ENCODE measurements around the gene ENOX1. TPM values are rescaled to one million over a fixed set of nuclear protein-coding genes. Genes with fewer than 3 reads are reported as not detected.

ENOX1 gene
- polyA plus RNA-seq, 3 donors, result 0.04 TPM; not detected in 2

GRCh38 chr13:43307221-43307920 is 479.4 kb downstream of the ENOX1 start:
- H3K4me2 ChIP-seq (replicated peaks; ENCODE audit: extremely low read depth, low read length, poor library complexity, severe bottlenecking), result peak overlapping the region; percentile 56
- H3K27ac Mint-ChIP-seq, result peak overlapping the region in 5 of 7 donors; percentile 70 to 94 (median 73)
- H3K27me3 Mint-ChIP-seq (ENCODE audit: low read depth in 3 of 3), result peaks cover 4 to 5% (median 4%) of the 10 kb centered on the region in 3 donors
- no peak for TF ChIP-seq CTCF (IDR thresholded peaks at IDR 0.05)
- no peak for DNase-seq
- intact Hi-C loops (cut with micrococcal nuclease), result no loop called here
- peak overlapping the region in 1 of 3 experiments; percentile 53 for H3K4me3 ChIP-seq (replicated peaks in 1 of 3; ENCODE audit: low read depth in 2 of 3, low read length in 3 of 3)
- peak overlapping the region; percentile 11 for H3K9ac ChIP-seq (ENCODE audit: insufficient read depth, low read length, poor library complexity, severe bottlenecking)
- no peaks in the 10 kb centered on the region for H4K20me1 ChIP-seq (ENCODE audit: insufficient read depth, low read length)
- H3K4me1 Mint-ChIP-seq, result peaks cover 24% of the 10 kb centered on the region
- H3K4me1 ChIP-seq (ENCODE audit: control insufficient read depth in 1 of 2, insufficient read depth in 2 of 2, low read length in 2 of 2), result peaks cover 16% of the 10 kb centered on the region in 2 donors
- H3K79me2 ChIP-seq (ENCODE audit: insufficient read depth, low read length), result no peaks in the 10 kb centered on the region
- no peaks in the 10 kb centered on the region for H3K9me3 ChIP-seq (replicated peaks in 1 of 2; ENCODE audit: control insufficient read depth in 1 of 2, insufficient read depth in 1 of 2, low read length in 2 of 2)
- no peaks in the 10 kb centered on the region for H3K9me3 Mint-ChIP-seq
- WGBS (ENCODE audit: insufficient coverage), result 44% methylated on average over 6 of the region's 6 CpGs
- no peaks in the 10 kb centered on the region for H3K36me3 ChIP-seq (replicated peaks in 1 of 2; ENCODE audit: control insufficient read depth in 1 of 2, insufficient read depth in 2 of 2, low read length in 2 of 2)
- peak overlapping the region; percentile 74 to 93 for H3K4me3 Mint-ChIP-seq
- no peaks in the 10 kb centered on the region for H3K36me3 Mint-ChIP-seq
- no peaks in the 10 kb centered on the region for H3K27me3 ChIP-seq (ENCODE audit: control insufficient read depth in 2 of 2, insufficient read depth in 2 of 2, low read length in 2 of 2)
- peak overlapping the region; percentile 29 to 46 for H3K27ac ChIP-seq (ENCODE audit: low read depth in 1 of 2, low read length in 2 of 2)
- peak overlapping the region; percentile 55 for H2AFZ ChIP-seq (ENCODE audit: insufficient read depth, low read depth, low read length, poor library complexity, severe bottlenecking)

- intact Hi-C loops (cut with micrococcal nuclease), result no loop called here
- peaks cover 16% of the 10 kb centered on the region in 2 donors for H3K4me1 ChIP-seq (ENCODE audit: control insufficient read depth in 1 of 2, insufficient read depth in 2 of 2, low read length in 2 of 2)
- H3K27me3 ChIP-seq (ENCODE audit: control insufficient read depth in 2 of 2, insufficient read depth in 2 of 2, low read length in 2 of 2), result no peaks in the 10 kb centered on the region
- no peak for DNase-seq
- H3K4me1 Mint-ChIP-seq, result peaks cover 24% of the 10 kb centered on the region
- H2AFZ ChIP-seq (ENCODE audit: insufficient read depth, low read depth, low read length, poor library complexity, severe bottlenecking), result no peak overlapping the region
- no peak overlapping the region for H3K4me2 ChIP-seq (replicated peaks; ENCODE audit: extremely low read depth, low read length, poor library complexity, severe bottlenecking)
- TF ChIP-seq CTCF (IDR thresholded peaks at IDR 0.05), result no peak
- no peak overlapping the region for H3K4me3 Mint-ChIP-seq
- H3K27ac Mint-ChIP-seq, result no peak overlapping the region
- no peak overlapping the region for H3K9ac ChIP-seq (ENCODE audit: insufficient read depth, low read length, poor library complexity, severe bottlenecking)
- no peaks in the 10 kb centered on the region for H4K20me1 ChIP-seq (ENCODE audit: insufficient read depth, low read length)
- no peaks in the 10 kb centered on the region for H3K36me3 ChIP-seq (replicated peaks in 1 of 2; ENCODE audit: control insufficient read depth in 1 of 2, insufficient read depth in 2 of 2, low read length in 2 of 2)
- no peaks in the 10 kb centered on the region for H3K9me3 ChIP-seq (replicated peaks in 1 of 2; ENCODE audit: control insufficient read depth in 1 of 2, insufficient read depth in 1 of 2, low read length in 2 of 2)
- no peaks in the 10 kb centered on the region for H3K9me3 Mint-ChIP-seq
- H3K79me2 ChIP-seq (ENCODE audit: insufficient read depth, low read length), result no peaks in the 10 kb centered on the region
- H3K36me3 Mint-ChIP-seq, result no peaks in the 10 kb centered on the region
- H3K27me3 Mint-ChIP-seq (ENCODE audit: low read depth in 3 of 3), result peaks cover 4 to 5% (median 4%) of the 10 kb centered on the region in 3 donors
- no peak overlapping the region for H3K4me3 ChIP-seq (replicated peaks in 1 of 3; ENCODE audit: low read depth in 2 of 3, low read length in 3 of 3)
- H3K27ac ChIP-seq (ENCODE audit: low read depth in 1 of 2, low read length in 2 of 2), result no peak overlapping the region
These were observed 480.4 kb downstream of the ENOX1 start for GRCh38 chr13:43306372-43306771.
